Suprapubic skin (tissue), 4 donors: ENCODE data around the gene MICAL2.

Source experiments
- CTCF ChIP-seq, 2 donors: fragments of 200-600 bp in 1 of 2; fragments of 450-650 bp in 1 of 2; sonication (generic) in 1 of 2; IDR thresholded peaks; one replicate each; pipeline ENCODE4 v1.5.1; 2016 to 2019; ENCODE audit warnings: antibody characterized with exemption in 2 of 2, mild to moderate bottlenecking in 1 of 2, moderate library complexity in 1 of 2
- POLR2A ChIP-seq, 2 donors: fragments of 450-650 bp; IDR thresholded peaks; one replicate each; pipeline ENCODE4 v1.6.1; 2017; ENCODE audit warnings: antibody characterized with exemption in 2 of 2, mild to moderate bottlenecking in 2 of 2, moderate library complexity in 2 of 2
- POLR2AphosphoS5 ChIP-seq, 3 donors: sonication (generic); formaldehyde crosslinking; IDR thresholded peaks; one replicate each; pipeline ENCODE4 v1.6.1; 2017; ENCODE audit warnings: antibody characterized with exemption in 3 of 3

GRCh38 chr11:12235080-12235479 lies 124.7 kb downstream of the MICAL2 start:
- TF ChIP-seq CTCF (IDR thresholded peaks at IDR 0.05) (no peak), POLR2A (IDR thresholded peaks at IDR 0.05) (no peak), POLR2AphosphoS5 (IDR thresholded peaks at IDR 0.05) (no peak)
